NB4 (cell line): ENCODE results near the gene KATNAL2.
"Not testable (repeated sequence)": the region's sequence is repeated elsewhere in the genome, so short reads cannot be mapped to it uniquely, and the experiment has no call there.

Experiments
- MYC ChIP-seq: IDR thresholded peaks from 2 replicates; pipeline ENCODE4 v1.6.1; 2011; ENCODE audit warnings: low read depth, low read length
- POLR2A ChIP-seq: IDR thresholded peaks from 2 replicates; pipeline ENCODE4 v1.6.1; 2011; ENCODE audit warnings: mild to moderate bottlenecking; ENCODE audit not compliant: insufficient read length; ENCODE audit errors: extremely low read depth
- TF ChIP-seq, protein P1 (sequence below): IDR thresholded peaks from one replicate; pipeline ENCODE4 v1.5.1; 2012; ENCODE audit warnings: low read depth, low read length
- TF ChIP-seq, protein P2 (sequence below): IDR thresholded peaks from 2 replicates; pipeline ENCODE4 v1.6.1; 2011; ENCODE audit warnings: low read depth, low read length

DNA sequence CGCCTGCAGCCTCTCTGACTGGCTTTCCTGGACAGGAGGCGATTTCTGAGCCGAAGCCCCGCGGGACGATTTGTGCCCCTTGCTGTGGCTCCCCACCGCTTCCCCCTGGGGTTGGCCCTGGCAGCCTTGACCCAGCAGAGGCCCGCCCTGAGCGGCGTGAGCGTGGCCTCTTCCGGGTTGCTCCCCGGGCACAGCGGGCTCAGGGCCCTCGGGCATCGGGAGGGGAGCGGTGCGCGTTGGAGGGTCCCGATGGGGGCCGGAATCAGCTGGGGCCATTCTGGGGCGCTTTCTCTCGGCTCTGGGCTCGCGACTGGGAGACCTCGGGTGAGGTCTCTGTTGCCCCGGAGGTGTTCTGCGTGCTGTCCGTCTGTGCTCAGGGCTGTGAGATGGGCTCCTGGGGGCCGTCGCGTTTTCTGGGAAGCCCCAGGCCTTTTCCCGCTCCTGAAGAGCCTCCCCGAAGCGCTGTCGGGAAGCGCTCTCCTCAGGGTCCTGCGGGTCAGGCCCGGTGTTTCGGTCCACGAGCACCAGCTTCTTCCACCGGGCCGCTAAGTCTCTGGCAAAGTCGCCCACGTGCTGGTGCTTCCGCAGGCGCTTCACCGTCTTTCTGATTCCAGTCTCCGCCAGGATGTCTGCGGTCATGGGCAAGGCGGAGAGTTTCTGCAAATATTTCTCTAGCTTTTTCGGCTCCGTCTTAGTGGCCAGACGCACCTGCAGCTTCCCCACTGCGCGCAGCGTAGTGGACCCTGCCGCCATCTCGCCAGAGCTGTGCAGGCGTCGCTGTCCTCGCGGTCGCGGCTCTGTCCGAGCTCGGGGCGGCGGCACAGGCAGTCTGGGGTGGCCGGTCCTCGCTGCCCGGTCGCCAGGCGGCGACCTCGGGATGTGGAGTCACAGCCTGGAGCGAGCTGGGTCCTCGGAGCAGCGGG lies 46.5 kb downstream of the KATNAL2 start:
- TF ChIP-seq, protein P1, sequence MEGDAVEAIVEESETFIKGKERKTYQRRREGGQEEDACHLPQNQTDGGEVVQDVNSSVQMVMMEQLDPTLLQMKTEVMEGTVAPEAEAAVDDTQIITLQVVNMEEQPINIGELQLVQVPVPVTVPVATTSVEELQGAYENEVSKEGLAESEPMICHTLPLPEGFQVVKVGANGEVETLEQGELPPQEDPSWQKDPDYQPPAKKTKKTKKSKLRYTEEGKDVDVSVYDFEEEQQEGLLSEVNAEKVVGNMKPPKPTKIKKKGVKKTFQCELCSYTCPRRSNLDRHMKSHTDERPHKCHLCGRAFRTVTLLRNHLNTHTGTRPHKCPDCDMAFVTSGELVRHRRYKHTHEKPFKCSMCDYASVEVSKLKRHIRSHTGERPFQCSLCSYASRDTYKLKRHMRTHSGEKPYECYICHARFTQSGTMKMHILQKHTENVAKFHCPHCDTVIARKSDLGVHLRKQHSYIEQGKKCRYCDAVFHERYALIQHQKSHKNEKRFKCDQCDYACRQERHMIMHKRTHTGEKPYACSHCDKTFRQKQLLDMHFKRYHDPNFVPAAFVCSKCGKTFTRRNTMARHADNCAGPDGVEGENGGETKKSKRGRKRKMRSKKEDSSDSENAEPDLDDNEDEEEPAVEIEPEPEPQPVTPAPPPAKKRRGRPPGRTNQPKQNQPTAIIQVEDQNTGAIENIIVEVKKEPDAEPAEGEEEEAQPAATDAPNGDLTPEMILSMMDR: not testable (repeated sequence)
- TF ChIP-seq POLR2A, MYC: not testable (repeated sequence)
- TF ChIP-seq, protein P2, sequence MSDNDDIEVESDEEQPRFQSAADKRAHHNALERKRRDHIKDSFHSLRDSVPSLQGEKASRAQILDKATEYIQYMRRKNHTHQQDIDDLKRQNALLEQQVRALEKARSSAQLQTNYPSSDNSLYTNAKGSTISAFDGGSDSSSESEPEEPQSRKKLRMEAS: not testable (repeated sequence)
